ENCODE data around the gene KLF5.

GRCh38 chr13:73038064-73038463 lies 20.7 kb upstream of the KLF5 start:
- TF ChIP-seq, protein P1, sequence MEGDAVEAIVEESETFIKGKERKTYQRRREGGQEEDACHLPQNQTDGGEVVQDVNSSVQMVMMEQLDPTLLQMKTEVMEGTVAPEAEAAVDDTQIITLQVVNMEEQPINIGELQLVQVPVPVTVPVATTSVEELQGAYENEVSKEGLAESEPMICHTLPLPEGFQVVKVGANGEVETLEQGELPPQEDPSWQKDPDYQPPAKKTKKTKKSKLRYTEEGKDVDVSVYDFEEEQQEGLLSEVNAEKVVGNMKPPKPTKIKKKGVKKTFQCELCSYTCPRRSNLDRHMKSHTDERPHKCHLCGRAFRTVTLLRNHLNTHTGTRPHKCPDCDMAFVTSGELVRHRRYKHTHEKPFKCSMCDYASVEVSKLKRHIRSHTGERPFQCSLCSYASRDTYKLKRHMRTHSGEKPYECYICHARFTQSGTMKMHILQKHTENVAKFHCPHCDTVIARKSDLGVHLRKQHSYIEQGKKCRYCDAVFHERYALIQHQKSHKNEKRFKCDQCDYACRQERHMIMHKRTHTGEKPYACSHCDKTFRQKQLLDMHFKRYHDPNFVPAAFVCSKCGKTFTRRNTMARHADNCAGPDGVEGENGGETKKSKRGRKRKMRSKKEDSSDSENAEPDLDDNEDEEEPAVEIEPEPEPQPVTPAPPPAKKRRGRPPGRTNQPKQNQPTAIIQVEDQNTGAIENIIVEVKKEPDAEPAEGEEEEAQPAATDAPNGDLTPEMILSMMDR (IDR thresholded peaks at IDR 0.05) = no peak
- TF ChIP-seq POLR2A (IDR thresholded peaks at IDR 0.05) = no peak

All from adrenal gland (tissue), 5 donors.